Measurements from ENCODE around the gene PPM1L.
A peak's percentile ranks its signal among the peaks of the same experiment; 100 is the strongest.

Gene PPM1L

DNA sequence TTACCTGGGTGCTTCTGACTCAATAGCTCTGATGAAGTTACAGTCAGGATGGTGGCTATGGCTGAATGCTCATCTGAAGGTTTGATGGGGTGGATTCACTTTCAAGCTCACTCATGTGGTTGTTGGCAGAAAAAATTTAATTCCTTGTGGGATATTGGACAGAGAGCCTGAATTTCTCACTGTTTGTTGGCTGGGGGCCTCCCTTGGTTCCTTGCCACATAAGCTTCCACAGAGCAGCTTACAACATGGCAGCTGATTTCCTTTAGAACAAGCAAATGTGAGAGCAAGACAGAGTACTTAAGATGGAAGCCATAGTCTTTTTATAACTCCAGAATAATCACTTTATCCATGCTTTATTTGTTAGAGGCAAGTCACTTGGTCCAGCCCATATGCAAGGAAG, 150.6 kb downstream of the PPM1L start:
- TF ChIP-seq, protein P1, sequence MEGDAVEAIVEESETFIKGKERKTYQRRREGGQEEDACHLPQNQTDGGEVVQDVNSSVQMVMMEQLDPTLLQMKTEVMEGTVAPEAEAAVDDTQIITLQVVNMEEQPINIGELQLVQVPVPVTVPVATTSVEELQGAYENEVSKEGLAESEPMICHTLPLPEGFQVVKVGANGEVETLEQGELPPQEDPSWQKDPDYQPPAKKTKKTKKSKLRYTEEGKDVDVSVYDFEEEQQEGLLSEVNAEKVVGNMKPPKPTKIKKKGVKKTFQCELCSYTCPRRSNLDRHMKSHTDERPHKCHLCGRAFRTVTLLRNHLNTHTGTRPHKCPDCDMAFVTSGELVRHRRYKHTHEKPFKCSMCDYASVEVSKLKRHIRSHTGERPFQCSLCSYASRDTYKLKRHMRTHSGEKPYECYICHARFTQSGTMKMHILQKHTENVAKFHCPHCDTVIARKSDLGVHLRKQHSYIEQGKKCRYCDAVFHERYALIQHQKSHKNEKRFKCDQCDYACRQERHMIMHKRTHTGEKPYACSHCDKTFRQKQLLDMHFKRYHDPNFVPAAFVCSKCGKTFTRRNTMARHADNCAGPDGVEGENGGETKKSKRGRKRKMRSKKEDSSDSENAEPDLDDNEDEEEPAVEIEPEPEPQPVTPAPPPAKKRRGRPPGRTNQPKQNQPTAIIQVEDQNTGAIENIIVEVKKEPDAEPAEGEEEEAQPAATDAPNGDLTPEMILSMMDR (IDR thresholded peaks at IDR 0.05; ENCODE audit: control extremely low read depth, extremely low read depth, low read depth, missing control alignments) = no peak
- CTCF ChIA-PET = interaction anchor here (0.9 to 1.5 kb wide), 5 partner anchors 10 to 198 kb away, joined by 3 to 5 read pairs (median 3); no protein-coding TSS in a partner anchor
- DNase-seq (ENCODE audit: extremely low spot score) = no peak
- POLR2A ChIA-PET = no interaction called here

- ChIA-PET CTCF (interaction anchor here (0.9 to 1.6 kb wide), 4 partner anchors 9 to 47 kb away, joined by 3 to 6 read pairs (median 4); no protein-coding TSS in a partner anchor), POLR2A (no interaction called here)
- no peak for DNase-seq (ENCODE audit: extremely low spot score)
- TF ChIP-seq, protein P1 (IDR thresholded peaks at IDR 0.05; ENCODE audit: control extremely low read depth, extremely low read depth, low read depth, missing control alignments) = no peak
Measured at GRCh38 chr3:160909917-160910316, 153.9 kb downstream of the PPM1L start.

DNA sequence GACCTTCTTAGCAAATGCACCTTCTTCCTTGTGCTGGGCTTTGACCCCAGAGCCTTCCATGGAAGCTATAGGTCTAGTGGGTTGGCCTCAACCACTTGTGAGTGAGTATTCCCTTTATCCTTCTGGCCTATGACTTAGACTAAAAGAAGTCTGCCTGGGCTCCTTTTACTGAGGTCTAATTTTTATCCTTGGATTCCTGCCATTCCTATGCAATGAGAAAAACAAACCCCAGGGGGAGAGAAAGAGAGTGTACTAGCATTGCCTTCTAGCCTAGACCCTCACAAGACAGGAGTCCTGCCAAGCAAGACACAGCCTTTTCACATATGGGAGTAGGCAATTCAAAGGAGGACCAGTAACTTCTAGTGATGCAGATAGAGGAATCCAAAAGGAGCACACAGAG, 155.4 kb downstream of the PPM1L start:
- CTCF ChIA-PET = interaction anchor here (1.7 kb wide), 1 partner anchor 30 kb away, joined by 4 read pairs; no protein-coding TSS in a partner anchor
- POLR2A ChIA-PET = no interaction called here
- TF ChIP-seq, protein P1 (IDR thresholded peaks at IDR 0.05; ENCODE audit: control extremely low read depth, extremely low read depth, low read depth, missing control alignments) = no peak
- no peak for DNase-seq (ENCODE audit: extremely low spot score)

GRCh38 chr3:160916472-160916871, 160.4 kb downstream of the PPM1L start:
- CTCF ChIA-PET = interaction anchor here (0.9 to 3.8 kb wide), 6 partner anchors 9 to 124 kb away, joined by 3 to 17 read pairs (median 6); no protein-coding TSS in a partner anchor
- no peak for DNase-seq (ENCODE audit: extremely low spot score)
- POLR2A ChIA-PET = no interaction called here
- TF ChIP-seq, protein P1 (IDR thresholded peaks at IDR 0.05; ENCODE audit: control extremely low read depth, extremely low read depth, low read depth, missing control alignments) = no peak

GRCh38 chr3:160919942-160920341, 163.9 kb downstream of the PPM1L start:
- POLR2A ChIA-PET = no interaction called here
- DNase-seq (ENCODE audit: extremely low spot score) = no peak
- TF ChIP-seq, protein P1 (IDR thresholded peaks at IDR 0.05; ENCODE audit: control extremely low read depth, extremely low read depth, low read depth, missing control alignments) = no peak
- CTCF ChIA-PET = interaction anchor here (0.7 to 3.0 kb wide), 10 partner anchors 9 to 255 kb away, joined by 3 to 16 read pairs (median 4); no protein-coding TSS in a partner anchor

GRCh38 chr3:160921020-160921635, 165.1 kb downstream of the PPM1L start:
- DNase-seq (ENCODE audit: extremely low spot score) = peak; percentile 39
- CTCF ChIA-PET = interaction anchor here (0.8 to 3.0 kb wide), 8 partner anchors 11 to 353 kb away, joined by 3 to 16 read pairs (median 4); no protein-coding TSS in a partner anchor
- TF ChIP-seq, protein P1 (IDR thresholded peaks at IDR 0.05; ENCODE audit: control extremely low read depth, extremely low read depth, low read depth, missing control alignments) = peak; percentile 66
- POLR2A ChIA-PET = no interaction called here

Measured in GM10248 (cell line).